Measurements from ENCODE around the gene ZMYM3.

GRCh38 chrX:71302461-71303213 is 48.7 kb upstream of the ZMYM3 start:
- TF ChIP-seq CTCF (IDR thresholded peaks at IDR 0.05): no peak
- TF ChIP-seq EP300 (IDR thresholded peaks at IDR 0.05): no peak
- no peak for TF ChIP-seq POLR2A (IDR thresholded peaks at IDR 0.05)

Data from ovary (tissue), 3 donors.